COLO668 (cell line): ENCODE data around the gene FAM83C.
"Not testable (repeated sequence)": the region's sequence is repeated elsewhere in the genome, so short reads cannot be mapped to it uniquely, and the experiment has no call there.

ENCODE experiments used
- DNase-seq: peaks from one replicate; lab custom pipeline; 2025; ENCODE audit not compliant: unreplicated experiment; lab: John Stamatoyannopoulos, UW

The FAM83C gene

DNA sequence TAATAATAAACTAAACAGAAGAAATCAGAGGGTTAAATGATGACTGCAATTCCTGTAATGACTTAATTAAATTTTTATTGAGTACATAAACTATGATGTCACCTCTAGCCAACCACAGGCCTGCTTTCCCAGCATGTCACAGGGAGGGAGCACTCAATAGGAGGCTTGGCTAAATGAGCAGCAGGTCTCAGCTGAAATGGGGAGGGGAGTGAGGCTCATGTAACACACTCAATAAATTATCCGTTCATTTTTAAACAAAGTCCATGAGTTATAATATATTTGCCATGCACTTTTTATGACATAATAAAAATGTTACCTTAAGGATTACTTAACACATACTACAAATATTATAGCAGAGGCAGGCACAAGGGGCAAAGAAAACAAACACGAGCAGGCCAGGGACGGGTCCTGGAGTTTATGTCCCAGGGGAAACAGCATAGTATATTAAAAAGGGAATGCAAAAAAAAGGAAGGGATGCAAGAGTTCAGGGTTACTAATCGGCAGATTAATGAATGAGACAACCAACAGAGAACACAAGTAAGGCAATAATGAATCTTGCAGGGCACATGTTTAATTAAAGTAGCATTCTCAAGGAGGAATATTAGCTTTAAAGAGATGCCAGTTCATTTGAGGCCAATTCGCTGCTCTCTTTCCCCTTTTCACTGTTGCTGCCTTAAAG is 27.1 kb upstream of the FAM83C start:
- DNase-seq, result peak; percentile 25

DNA sequence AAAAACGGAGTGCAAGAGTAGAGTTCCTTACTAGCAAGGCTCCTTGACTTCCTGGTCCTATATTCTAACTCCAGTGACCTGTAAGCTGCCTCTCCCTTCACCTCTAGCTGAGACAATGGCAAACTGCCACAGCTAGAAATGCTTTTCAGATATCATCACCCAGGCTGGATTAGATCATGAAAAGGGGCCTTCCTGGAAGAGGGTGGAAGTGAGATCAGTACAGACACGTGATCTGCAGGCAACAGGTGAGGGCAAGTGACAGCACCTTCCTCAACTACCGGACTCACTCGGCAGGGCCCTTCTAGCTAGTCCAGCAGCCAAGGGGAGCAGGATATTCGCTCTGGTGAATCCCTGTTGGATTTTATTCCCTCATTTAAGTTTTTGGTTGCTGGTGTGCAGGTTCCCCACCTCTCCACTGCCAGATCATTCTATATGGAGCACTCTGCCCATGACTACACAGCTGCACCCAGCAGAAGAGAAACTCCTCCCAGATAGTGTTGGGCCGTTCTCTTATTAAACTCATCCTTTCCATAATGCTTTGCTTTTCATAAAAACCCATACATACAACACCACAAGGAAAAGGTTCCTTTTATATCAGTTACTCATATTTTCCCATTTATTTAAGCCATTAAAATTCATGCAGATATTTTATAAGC is 26.4 kb upstream of the FAM83C start:
- peak; percentile 63 for DNase-seq

DNA sequence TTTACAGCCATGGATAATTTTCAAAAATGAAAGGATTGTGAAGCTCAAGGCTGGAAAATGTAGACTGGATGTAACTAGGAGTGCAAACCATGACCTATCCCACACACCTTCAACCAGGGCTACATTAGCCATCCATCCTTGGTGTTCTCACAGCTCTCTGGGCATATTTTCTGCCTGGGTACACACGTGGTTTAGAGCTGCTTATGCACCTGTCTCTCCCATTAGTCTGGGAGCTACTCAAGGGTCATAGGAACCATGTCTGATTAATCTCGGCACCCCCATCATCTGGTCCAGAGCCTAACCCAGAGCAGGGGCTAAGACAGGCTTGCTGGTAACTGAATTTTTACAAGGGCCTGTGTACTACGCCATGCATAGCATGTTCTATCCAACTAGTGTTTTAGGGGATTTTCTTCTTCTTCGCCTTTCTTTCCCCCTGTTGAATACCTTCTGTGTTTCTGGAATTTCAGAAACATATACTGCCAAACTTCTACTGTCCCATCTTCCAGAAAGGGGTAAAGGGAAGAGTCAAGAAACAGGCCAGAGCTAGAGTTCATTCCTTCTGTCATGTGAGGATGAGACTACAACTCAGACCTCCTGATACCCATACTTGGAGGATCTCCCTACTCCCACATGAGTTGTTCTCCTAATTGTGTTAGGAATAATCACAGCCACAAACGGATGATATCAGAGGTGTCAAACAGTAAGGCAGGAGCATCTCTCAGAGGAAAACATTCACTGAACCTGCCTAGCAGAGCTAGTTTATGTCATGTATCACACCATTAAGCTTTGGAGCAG is 25.4 kb upstream of the FAM83C start:
- DNase-seq, result no peak

DNA sequence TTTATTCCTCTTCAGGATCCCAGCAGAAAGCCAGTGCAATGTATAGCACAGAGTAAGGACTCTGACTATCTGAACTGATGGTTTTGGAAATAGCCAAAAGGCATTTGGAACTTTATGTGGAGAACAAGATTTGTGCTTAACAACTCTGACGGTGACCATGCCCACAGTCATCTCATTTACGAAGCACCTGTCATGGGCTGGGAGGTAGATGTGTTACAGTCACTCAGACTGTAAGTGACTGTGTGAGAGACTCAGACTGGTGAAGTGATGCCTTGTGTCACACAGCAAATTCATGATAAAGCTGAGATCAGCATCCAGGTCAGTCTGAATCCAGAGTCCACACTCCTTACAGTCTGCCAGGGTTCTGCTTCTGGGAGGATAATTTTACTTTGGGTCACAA is 23.9 kb upstream of the FAM83C start:
- no peak for DNase-seq

DNA sequence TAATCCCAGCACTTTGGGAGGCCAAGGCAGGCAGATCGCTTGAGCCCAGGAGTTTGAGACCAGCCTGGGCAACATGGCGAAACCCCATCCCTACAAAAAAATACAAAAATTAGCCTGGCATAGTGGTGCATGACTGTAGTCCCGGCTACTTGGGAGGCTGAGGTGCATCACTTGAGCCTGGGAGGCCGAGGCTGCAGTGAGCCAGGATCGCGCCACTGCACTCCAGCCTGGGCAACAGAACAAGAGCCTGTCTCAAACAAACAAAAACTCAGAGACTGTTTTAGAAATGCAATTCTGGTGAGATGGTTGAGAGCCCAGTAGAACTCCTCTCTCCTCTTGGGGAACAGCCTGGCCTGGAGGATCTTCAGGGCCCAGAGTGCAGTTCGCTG is 23.4 kb upstream of the FAM83C start:
- not testable (repeated sequence) for DNase-seq

DNA sequence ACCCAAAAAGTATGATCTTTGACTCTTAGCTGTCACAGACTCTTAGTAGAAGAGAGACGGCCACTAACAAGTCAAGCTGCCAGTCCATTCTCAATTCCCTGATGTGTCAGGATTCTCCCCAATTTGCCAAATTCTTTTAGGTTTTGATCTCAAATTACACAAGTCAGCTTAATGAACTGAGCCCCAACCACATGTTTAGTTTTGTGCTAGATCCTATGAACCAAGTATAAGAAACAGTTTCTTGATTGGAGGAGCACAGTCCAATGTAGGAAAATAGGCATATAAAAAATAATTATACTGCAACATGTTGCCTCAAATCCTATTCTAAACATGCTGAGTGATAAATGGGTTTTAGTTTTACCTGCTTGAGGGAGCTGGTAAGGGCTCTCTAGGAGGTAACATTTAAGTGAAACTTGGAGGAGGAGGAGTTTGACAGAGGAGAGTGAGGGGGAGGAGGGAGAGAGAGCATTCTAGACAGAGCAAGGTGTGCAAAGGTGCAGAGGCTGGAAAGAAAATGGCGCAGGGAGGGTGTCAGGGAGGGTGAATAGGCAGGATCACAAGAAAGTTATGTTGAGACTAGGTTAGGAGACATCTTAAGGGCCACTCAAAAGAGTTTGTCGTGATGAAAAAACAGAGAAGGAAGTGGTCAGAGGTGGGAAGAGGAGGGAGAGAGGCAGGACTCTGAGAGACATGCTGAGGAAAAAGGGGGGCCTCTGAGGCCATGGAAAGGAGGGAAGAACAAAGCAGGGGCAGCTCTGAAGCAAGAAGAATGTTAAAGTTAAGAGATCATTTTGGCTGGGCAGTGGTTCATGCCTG is 22.8 kb upstream of the FAM83C start:
- DNase-seq, result no peak

DNA sequence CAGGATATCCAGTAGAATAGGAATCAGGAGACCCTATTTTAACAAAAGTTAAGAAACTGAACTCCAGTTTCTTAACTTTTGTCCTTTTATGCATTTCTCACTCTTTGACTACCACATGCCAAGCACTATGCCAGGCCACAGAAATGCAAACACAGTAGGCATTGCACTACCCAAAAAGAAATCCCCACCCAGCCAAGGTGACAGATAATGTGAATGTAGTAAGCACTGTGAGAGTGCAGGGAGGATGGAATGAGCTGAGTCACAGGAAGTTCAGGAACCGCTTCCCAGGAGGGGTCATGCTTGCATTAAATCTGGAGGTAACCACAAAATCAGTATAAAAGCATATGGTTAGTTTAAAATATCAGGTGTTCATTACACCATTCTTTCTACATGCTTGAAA is 20.1 kb upstream of the FAM83C start:
- DNase-seq, result no peak

DNA sequence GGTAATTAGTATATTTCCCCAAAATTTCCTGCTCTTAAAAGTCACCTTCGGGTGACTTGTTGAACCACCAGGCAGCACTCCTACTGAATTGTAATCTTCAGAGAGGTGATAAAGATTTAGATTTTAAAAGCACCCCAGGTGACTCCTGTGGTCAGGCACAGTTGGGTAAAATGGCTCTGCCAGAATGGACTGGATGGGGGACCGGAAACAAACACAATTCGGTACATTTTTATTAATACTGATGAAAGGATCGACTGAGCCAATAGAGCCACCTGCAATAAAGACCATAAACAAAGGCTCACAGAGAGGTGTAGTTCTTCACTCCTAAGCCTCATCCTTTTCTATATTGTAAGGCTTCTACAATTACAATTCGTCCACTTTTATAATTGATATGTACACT is 19.6 kb upstream of the FAM83C start:
- no peak for DNase-seq

DNA sequence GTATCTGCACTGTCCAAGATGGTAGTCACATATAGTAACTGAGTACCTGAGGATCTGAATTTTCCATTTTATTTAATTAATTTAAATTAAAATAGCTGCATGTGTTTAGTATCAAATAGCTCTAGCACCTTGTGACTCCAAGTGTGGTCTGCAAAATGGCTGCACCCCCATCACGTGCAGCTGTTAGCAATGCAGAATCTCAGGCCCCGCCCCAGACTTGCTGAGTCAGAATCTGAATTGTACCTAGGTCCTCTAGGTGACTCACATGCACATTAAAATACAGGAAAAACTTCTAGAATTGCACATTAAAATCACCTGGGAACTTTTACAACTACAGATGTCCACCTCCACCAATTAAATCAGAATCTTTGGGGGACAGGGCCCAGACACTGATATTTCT is 19.2 kb upstream of the FAM83C start:
- DNase-seq, result no peak

DNA sequence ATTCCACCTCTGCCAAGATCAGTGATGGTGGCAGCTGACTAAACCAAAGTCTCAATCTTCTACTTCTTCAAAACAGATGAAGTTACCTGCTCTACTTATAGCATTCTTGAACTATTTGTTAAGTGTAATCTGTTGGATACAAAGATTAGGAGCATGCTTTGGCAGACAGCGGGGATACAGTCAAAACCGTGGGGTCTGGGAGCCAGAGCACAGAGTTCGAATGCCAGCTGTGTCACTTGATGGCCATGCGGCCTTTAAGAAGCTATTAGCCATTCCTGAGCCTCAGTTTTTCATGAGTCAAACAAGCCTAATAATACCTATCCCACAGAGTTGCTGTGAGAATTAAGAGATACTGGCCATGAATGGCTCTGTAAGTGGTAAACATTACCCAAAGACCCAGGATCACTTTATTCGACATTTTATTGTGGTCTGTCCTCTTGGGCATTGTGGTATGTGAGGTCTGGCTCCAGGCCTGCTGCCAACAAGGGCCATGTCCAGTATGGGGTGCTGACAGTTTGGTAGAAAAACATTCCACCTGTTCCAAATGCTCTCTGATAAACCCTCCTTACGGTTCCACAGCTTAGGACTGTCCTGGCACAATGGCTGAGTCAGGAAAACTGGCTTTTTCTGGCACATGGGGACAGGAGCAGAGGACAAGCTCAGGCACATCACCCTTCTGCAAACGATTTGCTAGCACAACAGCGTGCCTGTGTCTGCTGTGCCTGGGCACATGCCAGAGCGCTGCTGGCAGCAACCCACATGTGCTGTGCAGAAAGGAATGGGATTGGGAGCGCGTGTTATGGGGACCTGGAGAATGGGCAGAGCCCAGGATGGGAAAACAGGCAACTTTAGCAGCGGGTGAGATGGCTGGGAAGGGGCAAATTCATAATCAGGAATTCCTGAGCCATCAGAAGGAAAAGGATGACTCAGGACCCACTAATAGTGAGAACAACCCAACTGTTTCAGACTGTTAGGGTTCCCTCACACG is 15.7 kb upstream of the FAM83C start:
- no peak for DNase-seq

DNA sequence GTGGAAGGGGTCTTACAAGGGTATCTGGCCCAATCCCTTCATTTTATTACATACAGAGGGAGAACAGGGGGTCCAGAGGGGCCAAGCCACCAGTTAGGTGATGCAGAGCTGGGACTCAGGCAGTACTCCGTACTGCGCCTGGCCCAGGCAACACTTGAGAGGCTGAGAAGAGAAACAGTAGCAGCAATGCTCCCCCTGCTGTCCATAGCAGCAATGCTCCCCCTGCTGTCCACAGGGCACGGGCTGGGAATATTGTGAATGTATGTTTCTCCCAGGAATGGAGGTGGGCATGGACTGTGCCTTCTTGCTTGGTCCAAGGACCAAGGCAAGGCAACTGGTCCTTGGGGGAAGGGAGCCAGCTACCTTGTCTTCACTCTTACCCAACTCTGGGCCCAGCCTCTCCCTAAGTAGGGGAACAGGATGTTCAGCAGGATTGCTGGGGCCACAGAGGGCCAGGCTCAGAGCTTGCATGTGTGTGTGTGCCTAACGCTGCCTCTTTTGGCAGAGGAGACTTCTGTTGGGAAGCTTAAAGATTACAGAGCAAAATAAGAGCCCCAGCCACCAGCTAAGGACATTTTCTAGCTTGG is 14.8 kb upstream of the FAM83C start:
- peak; percentile 54 for DNase-seq

DNA sequence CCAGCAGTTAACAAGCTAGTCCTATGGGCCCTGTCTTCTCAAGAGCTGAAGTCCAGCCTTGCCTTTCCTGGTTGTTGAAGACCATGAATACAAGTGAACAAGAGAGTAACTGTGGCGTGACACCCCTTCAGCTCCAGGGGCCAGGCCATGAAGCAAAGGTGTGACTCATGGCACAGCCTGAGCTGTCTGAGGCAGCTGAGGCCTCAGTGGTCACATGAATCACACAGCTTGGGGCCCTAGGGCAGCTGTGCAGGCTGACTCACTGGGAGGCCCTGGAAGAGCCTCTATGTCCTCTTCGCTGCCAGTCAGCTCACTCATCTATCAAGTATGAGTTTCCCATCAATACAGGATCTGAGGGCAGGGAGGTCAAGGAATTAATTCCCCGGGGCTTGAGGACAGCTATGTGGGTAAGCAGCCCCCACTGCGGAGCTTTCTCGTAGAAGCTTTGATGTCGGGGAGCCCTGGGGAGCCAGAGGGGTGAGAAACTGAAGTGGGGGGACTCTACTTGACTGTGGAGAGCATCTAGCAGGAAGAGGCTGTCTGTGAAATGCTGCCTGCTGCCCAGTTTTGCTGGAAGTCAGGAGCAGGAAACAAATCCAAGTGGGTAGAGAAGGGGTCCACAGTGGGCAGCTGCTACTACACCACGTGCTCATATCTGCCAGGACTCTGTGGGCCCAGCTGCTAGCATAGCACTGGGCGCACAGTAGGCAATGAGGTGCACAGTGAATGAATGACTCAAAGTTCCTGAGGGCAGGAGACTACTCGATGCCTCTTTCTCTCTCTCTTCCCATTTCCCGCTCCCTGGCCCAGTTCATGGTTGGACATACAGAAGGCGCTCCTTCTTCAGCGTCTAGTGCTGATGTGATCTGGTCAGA is 13.7 kb upstream of the FAM83C start:
- DNase-seq, result peak; percentile 79

DNA sequence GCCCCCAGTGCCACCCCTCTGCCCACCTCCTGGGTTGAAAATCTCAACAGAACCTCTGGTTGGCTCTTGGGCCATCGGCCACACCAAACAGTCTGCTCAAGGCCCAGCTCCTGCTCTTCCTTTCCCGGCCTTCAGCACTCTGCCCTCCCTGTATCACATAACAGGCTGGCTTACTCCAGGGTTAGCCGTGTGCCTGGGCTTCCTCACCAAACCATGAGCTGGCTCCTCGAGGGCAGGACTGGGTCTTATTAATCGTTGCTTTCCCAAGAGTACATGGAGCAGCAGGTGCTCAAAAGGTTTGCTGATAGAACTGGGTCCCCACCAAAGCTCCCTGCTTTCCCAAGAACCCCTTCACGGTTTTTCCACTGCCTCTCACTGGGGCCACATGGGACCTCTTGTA is 12.7 kb upstream of the FAM83C start:
- DNase-seq, result no peak

DNA sequence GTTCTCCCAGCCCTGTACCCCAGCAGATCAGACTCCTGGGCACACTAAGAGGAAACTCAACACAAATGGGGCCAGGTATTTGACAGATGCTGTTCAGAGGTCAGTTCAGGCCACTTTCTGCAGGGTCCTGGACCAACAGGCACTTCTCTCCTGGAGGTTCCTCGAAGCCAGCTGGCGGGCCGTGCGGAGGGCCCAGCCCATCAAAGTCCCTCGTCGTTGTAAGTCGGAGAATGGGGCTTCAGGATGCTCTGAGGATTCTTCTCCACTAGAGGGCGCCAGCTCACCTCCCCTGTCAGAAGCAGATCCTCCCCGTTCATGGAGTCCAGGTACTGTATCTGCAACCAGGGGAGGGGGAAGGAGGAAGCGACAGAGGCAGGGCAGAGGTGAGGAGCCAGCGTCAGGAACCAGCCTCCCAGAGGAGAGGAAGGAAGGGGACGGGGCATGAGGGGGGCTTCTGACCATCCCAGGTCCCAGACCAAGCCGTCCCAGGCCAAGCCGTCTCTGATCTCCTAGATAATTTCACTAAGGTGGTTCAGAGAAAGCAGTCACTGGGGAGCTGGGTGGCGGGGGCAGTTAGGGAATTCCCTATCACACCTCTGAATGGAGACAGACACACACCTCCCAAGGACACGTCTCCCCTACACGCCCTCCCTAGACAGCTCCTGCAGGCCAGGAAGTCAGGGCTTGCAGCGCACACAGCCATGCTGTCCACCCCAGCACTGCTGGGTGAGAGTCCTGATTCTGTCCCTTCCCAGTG is 11.7 kb upstream of the FAM83C start:
- DNase-seq, result peak; percentile 85

DNA sequence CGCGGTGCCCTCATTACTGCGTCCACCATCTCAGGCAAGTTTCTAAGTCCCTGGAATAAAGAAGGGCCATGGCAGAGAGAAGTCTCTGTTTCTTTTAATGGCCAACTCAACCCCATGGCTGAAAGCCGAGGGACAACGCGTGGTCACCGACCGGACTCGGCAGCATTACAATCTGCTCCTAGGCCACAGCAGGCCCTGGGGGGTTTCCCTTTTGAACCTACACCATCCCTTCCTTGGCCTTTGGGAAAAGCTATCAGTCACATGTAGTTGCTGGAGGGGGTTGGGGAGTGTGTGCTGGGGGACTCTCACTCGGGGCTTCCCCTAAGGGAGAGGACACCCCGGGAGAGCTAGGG is 11.1 kb upstream of the FAM83C start:
- DNase-seq, result no peak

DNA sequence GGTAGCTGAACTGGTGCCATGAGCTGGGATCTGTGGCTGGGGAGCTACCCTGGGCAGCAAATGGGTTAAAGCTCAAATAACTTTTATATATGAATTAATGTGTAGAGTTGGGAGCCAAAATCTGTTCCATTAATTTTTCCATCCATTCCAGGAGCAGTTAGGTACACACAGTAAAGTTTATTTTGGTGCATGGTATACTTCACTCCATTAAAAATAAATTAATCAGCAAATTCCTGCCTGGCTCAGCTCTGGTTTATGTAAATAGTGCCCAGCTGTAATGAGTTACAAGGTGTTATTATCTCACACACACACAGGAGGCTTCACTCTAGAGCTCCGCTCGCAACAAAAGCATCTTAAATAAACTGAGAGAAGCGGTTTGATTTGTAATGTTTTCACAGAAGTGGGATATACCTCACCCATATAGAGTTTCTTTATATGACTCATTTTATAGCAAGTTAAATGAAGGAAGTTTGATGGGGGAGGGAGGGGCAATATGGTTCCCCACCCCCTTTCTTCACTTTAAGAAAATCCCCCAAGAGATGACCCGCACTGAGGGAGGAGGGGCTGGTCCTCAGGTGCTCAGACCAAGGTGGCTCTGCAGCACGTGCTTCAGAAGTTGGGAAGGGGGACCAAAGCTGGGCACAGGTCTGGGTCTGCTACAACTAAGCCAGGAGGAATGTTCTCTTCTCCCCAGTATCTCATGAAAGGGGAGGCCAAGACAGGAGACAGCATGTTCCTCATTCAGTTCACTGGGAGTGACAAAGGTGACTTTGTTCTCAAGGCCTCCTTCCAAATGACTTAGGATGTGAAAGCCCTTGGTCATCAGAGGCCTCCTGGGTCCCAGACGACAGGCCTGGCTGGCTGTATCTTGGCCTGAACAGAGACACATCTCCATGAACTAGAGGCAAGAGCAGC is 10.5 kb upstream of the FAM83C start:
- no peak for DNase-seq

DNA sequence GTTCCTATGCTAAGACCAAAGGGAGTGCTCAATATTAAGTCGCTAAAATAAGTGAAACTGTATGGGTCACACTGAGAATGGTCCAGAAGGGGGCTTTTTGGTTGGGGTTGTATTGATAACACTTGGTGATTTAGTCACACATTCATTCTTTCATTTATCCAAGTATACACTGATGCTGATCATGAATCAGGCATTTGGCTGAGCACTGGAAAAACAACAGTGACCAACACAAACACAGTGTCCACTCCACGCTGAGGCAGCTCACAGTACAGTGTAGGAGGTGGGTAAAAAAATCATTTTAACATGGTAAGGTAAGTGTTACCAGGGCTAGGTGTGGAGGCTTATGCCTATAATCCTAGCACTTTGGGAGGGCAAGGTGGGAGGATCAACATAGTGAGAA is 9.2 kb upstream of the FAM83C start:
- DNase-seq, result no peak
